CD4-positive, alpha-beta T cell treated with Interleukin-1 beta for 1 hour (primary cell): Measurements from ENCODE around the gene PNMA6E.

Source experiments
- DNase-seq, 2 donors: peaks; one replicate each; pipeline ENCODE4 v3.0.0-alpha.2; 2020 to 2022

Gene PNMA6E

DNA sequence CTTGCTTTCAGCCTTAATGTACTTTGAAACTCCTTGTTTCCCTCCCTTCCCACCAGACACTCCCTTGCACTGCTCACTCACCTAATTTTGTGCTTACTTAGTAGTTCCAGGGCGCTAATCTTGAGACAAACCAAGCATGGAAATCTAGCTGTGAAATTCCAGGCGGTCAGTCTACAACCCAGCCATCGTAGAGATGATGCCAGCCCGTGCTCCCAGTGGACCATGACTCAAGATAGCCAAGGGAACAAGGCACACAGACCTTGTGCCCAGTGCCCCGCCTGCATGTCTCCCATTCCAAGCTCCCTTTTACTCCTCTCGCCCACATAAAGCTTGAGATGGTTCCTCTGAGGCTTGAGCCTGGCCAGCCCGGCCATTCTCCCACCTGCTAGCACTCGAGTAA, 33.7 kb upstream of the PNMA6E start:
- DNase-seq: no peak

DNA sequence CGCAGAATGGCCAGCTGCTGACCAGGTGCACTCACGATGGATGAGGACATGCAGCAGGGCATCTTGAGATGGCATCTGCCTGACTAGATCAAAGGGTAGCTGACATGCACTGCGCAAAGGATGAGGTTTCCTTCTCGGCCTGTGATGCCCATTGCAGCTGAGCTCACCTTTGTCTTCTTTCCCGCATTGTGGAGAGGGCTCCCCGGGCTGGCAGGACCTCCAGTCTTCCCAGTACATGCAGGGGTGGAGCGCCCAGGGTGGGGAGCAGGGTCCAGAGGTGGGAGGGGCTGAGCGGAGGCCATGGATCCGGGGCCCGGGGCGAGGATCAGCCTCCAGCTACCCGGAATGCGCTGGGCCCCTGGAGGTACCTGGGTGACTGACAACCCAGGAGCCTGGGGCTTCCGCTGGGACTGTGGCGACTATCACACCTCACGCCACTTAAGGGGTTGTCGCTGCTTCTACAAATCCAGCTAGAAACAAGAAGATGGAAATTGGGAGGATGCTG, 32.7 kb upstream of the PNMA6E start:
- no peak for DNase-seq

DNA sequence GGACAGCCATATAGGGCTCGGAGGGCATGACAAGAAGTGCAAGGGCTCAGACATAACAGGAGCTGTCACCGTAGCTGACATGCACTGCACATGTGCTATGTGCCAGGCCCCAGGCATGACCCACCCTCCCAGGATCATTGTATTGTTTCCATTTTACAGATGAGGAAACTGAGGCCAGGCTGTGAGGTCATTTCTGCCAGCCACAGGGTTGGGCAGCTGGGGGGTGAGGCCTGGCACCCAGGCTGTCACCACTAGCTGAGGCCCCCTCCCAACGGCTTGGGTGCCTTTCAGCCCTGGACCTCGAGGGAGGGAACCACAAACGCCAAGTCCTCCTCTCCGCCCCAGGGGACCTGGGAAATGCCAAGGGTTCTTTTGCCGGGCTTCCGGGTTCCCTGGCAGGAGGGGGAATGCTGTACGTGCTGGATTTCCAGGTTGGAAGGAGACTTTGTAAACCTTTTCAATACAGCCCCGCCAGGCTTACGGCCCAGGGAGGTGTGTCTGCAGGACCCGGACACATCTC, 32.1 kb upstream of the PNMA6E start:
- no peak for DNase-seq

DNA sequence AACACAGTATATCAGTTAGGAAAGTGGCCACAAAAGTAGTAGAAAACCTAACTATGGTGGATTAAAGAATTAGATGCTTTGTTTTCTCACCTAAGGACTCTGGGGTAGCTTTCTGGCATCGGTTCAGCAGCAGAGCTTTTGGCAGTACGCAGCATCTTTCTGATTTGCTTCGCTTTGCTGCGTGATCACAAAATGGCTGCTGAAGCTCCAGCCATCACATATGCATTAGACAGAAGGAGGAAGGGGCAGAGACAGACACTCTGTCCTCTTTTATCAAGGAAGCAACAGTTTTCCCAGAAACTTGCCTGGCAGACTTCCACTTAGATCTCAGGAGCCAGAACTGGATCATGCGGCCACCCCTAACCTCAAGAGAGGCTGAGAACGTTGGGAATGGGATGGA, 29.6 kb upstream of the PNMA6E start:
- no peak for DNase-seq

DNA sequence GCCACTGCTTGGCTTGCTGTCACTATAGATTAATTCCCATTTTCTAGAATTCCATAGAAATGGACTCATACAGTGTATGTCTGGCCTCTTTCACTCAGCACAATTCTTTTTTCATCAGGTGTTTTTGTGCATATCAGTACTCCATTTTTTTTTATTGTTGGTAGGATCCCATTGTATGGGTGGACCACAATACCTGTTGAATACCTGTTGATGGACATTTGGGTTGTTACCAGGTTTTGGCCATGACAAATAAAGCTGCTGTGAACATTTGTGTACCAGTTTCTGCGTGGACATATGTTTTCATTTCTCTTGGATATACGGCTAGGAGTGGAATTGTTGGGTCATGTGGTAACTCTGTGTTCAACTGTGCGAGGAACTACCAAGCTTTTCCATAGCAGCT, 25.1 kb upstream of the PNMA6E start:
- no peak for DNase-seq

DNA sequence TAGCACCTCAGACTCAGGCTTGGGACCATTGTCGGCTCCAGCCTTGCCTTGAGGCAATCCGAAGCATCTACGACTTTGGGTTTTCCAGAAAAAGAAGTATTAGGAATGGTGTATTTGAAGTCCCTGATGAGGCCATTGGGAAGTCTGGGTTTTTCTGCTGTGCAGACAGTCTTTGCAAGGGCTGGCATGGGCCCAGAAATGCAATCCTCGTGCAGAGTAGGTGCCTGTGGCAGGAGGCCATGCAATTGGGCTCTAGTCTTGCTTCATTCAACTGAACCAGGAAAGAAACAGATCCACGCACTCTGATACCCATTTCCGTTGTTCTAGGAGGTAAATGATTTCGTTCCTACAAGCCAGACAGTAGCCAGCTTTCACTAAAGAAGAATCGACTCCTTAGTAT, 22.5 kb upstream of the PNMA6E start:
- DNase-seq: no peak

DNA sequence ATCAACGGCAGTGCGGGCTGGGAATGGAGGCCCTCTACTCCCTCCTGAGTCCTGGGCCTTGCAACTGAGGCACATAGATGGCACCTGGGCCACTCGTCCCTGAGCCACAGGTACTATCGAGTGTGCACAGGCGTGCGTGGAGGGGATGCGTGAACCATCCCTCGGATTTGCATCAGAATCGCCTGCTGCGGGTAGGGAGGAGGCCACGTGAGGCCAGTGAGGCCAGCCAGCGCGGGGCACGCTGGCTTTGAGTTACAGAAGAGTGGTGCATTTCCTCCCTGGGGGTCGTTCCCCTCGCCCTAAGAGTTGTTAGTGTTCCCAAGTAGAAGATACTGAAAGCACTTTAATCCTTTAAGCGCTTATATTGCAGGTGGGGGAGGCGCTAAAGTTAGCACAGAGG, 20.7 kb upstream of the PNMA6E start:
- no peak for DNase-seq

DNA sequence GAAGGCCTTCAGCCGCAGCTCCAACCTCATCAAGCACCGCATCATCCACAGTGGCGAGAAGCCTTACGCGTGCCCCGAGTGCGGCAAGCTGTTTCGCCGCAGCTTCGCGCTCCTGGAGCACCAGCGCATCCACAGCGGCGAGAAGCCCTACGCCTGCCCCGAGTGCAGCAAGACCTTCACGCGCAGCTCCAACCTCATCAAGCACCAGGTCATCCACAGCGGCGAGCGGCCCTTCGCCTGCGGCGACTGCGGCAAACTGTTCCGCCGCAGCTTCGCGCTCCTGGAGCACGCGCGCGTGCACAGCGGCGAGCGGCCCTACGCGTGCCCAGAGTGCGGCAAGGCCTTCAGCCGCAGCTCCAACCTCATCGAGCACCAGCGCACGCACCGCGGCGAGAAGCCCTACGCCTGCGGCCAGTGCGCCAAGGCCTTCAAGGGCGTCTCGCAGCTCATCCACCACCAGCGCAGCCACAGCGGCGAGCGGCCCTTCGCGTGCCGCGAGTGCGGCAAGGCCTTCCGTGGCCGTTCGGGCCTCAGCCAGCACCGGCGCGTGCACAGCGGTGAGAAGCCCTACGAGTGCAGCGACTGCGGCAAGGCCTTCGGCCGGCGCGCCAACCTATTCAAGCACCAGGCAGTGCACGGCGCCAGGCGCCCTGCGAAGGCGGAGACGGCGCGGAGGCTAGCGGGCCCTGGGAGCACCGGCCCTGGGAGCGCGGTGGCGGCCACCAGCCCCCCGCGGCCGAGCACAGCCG, 19.9 kb upstream of the PNMA6E start:
- DNase-seq: no peak

DNA sequence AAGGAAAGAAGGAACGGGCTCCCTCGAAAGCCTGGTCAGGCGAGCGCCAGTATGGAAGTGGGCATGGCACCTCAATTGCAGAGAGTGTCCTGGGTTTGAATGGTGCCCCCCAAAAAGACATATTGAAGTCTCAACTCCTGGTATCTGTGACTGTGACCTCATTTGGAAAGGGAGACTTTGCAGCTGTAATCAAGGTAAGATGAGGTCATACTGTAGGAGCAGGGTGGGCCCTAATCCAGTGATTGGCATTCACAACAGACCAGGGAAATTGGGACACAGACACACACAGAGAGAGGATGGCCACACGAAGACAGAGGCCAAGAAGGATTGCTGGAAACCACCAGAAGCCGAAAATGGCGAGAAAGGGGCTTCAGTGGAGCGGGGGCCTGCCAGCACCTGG, 16.5 kb upstream of the PNMA6E start:
- DNase-seq: no peak

DNA sequence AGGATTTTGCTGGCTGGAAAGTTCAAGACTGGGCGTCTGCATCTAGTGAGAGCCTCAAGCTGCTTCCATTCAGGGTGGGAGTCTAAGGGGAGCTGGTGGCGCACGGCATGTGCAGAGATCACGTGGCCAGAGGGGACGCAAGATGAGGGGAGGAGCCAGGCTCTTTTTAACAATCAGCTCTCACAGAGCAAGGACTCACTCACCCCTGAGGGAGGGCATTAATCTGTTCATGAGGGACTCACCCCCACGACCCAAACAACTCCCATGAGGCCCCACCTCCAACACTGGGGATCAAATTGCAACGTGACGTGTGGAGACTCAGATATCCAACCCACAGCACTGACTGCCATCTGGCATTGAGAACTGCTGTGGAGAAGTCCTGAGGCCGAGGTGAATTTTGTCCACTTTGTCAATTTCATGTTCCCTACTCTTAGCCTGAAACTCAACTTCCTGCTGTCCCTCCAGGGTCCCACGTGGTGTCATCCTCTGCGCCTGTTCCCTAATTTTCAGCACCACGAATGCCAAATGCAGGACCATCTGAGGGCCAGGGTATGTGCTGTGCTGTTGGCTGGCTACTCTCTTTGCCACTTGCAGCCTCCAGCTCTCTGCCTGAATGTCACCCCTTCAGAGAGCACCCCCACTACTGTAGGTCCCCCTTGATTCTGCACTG, 15.8 kb upstream of the PNMA6E start:
- DNase-seq: no peak

DNA sequence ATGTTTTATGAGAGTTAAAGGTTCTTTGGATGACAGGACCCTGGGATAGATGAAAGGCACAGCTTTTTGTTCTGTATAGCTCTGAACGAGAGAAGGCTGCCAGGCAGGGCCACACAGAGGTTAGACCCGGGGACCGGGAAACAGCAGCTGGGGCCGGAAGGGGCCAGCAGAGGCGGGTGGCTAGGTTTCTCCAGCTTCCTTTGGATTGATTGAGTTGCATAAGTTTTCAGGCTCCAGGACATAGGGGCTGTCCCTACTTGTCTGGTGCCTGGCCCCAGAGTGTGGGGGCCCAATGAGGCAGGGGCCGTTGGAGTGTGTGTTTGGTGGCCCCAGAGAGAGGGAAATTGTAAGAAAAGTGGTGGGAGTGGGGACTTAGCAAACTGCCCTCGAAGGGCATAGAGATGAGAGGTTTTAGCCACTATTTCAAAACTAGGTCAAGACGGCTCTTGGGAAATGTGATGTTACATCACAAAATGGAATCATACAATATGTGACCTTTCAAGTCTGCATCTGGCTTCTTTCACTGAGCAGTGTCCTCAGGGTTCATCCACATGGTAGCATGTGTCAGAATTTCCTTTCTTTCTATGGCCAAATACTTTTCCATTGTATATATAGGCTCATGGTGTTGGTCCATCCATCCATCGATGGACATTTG, 13.8 kb upstream of the PNMA6E start:
- DNase-seq: no peak

DNA sequence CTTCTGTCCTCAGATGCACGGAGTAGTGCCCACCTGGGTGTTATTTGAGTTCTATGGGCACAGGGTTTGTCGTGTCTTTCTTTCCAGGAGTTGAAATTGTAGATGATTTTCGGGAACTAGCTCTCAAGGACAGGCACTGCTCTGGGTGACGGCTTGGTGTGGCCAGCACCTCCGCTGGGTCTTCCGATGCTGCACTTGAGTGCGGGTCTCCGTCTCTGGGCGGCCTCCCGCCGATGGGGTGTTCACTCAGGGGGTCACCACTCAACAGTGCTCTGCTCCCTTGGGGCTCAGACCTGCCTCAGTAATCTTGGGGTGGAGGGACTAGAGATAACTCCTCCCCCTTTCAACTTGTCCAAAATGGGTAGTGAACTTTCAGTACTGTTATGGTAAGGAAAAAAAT, 12.6 kb upstream of the PNMA6E start:
- DNase-seq: no peak

DNA sequence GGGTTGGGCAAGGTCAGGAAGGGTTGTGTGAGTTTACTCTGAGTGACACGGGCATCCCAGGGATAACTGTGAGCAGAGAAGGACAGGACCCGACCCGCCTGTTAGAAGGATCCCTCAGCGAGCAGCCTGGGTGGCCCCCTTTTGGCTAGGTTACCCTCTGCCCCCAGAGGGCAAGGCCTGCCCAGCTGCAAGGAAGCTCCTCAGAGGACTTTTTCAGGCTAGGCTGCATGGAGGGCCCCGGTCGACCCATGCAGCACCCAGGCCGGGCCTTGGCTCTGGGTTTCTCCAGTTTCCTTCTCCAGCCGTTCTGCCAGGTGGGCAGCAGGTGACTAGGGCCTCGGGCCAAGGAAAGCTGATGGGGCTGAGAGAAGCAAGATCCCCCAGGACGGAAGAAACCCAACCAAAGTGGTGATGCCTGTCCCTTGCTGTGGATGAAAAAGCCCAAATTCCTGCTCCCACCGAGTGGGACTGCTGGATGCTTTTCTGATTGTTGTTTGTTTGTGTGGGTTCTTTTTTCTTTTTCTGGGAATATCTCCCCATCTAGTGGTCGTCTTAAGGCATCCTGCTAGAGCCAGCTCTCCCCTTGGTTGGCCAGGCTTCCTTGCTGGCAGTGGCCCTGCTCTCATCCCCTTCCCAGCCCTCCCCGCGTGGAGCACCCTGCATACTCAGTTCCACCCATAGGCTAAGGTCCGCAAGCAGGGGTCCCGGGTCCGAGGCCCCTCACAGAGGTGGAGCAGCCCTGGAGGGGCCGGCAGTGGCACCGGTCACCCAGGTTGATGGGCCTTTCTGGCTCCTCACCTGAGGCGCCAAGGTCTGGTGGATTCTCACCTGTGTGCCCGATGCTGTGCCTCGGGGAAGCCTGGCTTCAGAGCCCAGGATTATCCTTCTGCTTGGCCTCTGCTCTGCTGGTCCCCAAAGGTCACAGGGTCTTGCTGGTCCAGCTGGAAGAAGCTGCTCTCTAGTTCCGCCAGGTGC, 11.9 kb upstream of the PNMA6E start:
- no peak for DNase-seq

DNA sequence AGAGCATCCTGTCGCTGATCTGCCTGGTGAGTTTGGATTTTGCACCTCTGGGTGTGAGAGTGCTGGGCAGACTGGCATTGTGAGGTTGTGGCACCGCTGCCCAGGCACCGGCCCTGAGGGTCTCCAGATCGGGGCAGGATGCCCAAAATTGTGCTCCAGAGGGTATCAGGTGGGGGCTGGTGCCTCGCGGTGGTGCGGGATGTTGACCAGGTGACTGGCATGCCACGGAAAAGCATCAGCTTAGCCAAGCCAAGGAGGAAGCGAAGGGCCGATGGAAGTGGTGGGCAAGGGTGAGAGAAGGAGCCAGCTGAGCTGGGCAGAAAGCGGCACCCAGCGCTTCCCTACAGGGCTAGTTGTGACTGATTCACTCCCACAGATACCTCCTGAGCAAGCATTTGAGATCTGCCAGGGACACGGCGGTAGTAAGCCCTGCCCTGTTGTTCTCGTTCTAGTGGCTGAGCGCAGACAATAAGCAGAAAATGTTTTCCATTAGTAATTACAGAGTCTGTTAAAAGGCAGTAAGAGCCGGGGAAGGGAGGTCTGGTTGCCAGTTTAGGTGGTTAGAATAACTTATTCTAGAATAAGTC, 10.9 kb upstream of the PNMA6E start:
- DNase-seq: no peak

DNA sequence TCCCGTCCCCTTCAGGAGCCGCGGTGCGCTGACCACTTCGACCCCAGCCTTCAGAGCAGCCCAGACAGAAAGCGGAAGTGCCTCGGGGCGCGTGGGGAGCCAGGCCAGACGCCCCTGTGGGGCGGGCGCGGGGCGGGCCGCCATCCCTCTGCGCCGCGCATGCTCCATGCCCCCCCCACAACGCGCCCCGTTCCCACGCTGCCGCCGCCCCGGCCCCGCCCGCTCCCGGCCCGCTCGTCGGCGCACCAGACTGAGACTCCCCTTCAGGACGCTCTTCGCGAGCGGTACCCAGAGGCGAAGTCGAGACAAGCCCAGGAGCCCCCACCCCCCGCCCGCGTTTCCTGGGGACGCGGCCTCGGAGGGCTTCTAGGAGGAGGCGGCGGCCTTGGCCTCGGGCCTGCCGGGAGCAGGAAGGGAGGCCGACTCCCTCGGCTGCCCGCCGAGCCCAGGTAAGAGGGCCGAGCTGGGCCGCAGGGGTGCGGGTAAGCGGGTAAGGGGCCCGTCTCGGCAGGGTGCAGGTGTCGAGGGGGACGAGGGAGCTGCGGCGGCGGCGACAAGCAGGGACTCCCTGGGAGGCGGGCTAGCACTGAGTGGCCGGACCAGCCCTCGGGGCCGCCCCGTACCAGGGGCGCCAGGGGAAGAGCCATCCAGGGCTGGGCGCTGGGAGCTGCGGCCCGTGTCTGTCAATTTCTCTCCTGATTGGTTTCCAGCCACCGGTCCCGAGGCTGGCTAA, 10.3 kb upstream of the PNMA6E start, which contains the start of gene ZFP92:
Gene ZFP92, plus strand, starts transcription at position 218 of the 733 bp plus-strand sequence. CDS start 6,851 bp downstream, outside the sequence.
- peak; percentile 14 to 43 for DNase-seq

DNA sequence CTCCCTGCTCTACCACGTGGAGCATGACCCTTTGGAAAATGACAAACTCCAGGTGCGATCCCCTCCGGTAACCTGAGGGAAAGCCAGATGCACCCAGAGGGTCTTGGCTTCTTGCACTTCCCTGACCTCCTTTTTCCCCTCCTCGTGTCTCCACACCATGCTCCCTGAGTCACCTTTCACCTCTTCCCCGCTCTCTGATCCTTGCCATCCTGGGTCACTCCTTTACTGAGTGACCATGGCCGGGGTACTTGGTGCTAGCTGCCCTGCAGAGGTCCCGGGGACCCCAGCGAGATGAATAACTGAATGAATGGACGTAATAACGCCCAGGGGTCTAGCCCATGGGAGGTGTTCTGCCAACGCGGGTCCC, 9.7 kb upstream of the PNMA6E start:
- no peak for DNase-seq

DNA sequence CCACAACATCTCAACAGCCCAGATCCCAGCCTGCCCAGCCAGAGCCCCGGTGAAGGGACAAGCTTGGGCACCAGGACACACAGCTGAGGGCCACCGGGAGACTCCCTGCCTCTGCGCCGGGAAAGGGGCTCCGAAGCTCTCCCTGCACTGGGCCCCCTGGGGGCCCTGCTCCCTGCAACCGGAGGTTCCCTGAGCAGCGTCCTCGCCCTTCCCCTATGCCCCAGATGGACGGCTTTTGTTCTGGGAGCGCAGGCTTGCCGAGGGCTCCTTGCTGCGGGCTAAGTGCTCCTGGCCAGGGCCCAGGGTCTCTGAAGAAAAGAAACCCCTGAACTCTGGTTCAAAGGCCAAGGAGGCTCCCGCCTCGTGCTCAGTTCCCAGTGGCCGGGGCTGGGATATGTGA, 9.2 kb upstream of the PNMA6E start:
- DNase-seq: no peak

DNA sequence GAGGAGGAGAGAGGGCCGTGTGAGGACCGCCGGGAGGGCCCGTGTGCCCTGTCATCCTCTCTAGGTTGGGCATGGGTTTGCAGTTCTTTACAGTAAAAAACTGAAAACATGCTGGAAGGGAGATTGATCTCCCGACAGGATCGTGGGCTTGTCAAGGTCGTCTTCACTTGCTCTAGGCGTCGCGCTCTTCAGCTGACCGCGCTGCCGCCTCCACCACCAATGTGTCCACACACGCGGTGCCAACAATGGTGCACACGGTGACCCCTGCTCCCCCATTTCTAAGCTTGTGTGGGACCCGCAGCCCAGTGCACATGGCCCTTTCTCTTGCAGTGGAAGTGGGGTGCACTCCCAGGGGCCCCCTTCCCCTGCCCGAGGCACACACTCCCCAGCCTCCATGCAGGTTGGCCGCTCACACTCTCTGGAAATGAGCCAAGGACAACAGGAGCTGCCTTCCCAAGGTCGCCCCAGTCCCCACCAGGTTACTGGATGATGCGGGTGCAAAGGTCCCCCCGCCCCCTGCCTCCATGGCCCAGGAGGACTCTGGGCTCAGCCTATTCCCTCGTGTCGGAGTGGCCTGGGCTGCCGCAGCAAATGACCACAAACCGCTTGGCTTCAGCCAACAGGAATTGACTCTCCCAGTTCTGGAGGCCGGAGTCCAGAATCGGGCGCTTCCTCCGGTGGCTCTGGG, 8.4 kb upstream of the PNMA6E start:
- no peak for DNase-seq

DNA sequence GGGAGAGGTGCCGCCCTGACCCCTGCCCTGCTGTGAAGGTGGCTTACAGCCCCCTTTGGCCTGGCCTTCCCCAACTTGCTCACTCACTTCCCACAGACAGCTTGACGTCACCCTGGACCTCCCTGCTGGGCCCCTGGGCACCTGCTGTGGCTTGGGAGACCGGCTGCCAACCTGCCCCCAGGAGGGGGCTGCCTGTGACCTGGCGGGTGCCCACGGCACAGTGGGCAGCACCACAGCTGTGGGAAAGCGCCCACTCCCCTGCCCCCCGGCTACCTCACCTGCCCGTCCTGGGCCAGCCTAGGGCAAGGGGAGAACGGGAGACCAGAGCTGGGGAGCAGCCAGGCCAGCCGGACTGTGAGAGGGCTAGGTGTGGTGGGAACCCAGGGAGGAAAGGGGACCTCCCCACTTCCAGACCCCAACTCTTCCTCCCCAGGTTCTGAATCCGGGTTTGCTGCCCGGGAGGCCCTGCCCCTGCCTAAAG, 7.8 kb upstream of the PNMA6E start:
- DNase-seq: no peak

DNA sequence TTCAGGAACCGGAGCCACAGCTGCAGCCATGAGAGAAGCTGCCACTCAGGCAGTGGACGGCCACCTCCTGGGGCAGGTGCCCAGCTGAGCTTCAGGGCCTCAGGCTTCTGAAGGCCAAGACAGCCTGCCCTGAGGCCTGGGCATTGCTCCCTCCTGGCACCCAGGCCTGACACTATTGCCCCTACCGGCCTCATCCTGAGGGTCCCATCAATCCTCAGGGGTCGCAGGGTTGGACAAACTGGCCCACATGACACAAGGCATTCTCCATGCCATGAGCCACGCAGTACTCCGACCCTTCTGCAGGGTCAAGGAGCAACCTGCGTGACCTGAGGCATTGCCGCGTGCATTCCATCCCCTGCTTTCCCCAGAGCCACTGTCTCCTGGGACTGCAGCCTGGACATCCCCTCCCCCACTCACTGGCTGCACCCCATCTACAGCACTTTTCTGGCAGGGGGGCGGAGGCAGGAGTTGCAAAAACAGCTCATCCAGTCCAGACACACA, 7.1 kb upstream of the PNMA6E start:
- DNase-seq: no peak
